H1 (cell line): Measurements from ENCODE around the gene ARMC9.

Experiments used
- EP300 ChIP-seq, 2 experiments: IDR thresholded peaks; 1 replicate in 1 of 2; 2 replicates in 1 of 2; pipeline ENCODE4 v1.6.1; 2011 to 2012; ENCODE audit warnings: low read depth in 2 of 2, low read length in 2 of 2, mild to moderate bottlenecking in 2 of 2, borderline replicate concordance in 1 of 2, inconsistent platforms in 1 of 2, moderate library complexity in 1 of 2
- JUN ChIP-seq: IDR thresholded peaks from 2 replicates; pipeline ENCODE4 v1.6.1; 2011; ENCODE audit warnings: low read depth, mild to moderate bottlenecking, improper control_type of control experiment, low read length
- JUND ChIP-seq: IDR thresholded peaks from 2 replicates; pipeline ENCODE4 v1.6.1; 2011; ENCODE audit warnings: mild to moderate bottlenecking, improper control_type of control experiment, low read length
- MAFK ChIP-seq: IDR thresholded peaks from 2 replicates; pipeline ENCODE4 v1.6.1; 2012; ENCODE audit warnings: low read depth, mild to moderate bottlenecking, improper control_type of control experiment, low read length
- POLR2A ChIP-seq, 2 experiments: IDR thresholded peaks; 1 replicate in 1 of 2; 2 replicates in 1 of 2; pipeline ENCODE4 v1.6.1; 2011; ENCODE audit warnings: low read depth in 2 of 2, low read length in 2 of 2, mild to moderate bottlenecking in 2 of 2; ENCODE audit errors: control extremely low read depth in 1 of 2
- SP1 ChIP-seq: IDR thresholded peaks from 2 replicates; pipeline ENCODE4 v1.6.1; 2011; ENCODE audit warnings: low read depth, low read length
- SUZ12 ChIP-seq: fragments of 200-600 bp; sonication (generic); IDR thresholded peaks from 2 replicates; pipeline ENCODE4 v1.6.1; 2012; ENCODE audit warnings: mild to moderate bottlenecking, inconsistent platforms, low read length, moderate library complexity, mixed read lengths
- TBP ChIP-seq: IDR thresholded peaks from 2 replicates; pipeline ENCODE4 v1.6.1; 2011; ENCODE audit warnings: low read depth, low read length, improper control_type of control experiment
- TEAD4 ChIP-seq: IDR thresholded peaks from 2 replicates; pipeline ENCODE4 v1.6.1; 2012; ENCODE audit warnings: low read depth, low read length, inconsistent platforms, mixed read lengths
- YY1 ChIP-seq: IDR thresholded peaks from 2 replicates; pipeline ENCODE4 v1.6.1; 2011; ENCODE audit warnings: low read depth, mild to moderate bottlenecking, low read length
- TF ChIP-seq, protein P1 (sequence below), 3 experiments: IDR thresholded peaks; 1 replicate in 2 of 3; 2 replicates in 1 of 3; pipeline versions ENCODE4 v1.5.1 to v1.6.1; 2011; ENCODE audit warnings: low read length in 3 of 3, mild to moderate bottlenecking in 3 of 3, inconsistent platforms in 2 of 3, low read depth in 1 of 3, moderate library complexity in 1 of 3; ENCODE audit not compliant: insufficient read depth in 1 of 3; ENCODE audit errors: control extremely low read depth in 1 of 3

GRCh38 chr2:231390667-231391066, 192.2 kb downstream of the ARMC9 start:
- no peak for TF ChIP-seq TBP
- TF ChIP-seq, protein P1, sequence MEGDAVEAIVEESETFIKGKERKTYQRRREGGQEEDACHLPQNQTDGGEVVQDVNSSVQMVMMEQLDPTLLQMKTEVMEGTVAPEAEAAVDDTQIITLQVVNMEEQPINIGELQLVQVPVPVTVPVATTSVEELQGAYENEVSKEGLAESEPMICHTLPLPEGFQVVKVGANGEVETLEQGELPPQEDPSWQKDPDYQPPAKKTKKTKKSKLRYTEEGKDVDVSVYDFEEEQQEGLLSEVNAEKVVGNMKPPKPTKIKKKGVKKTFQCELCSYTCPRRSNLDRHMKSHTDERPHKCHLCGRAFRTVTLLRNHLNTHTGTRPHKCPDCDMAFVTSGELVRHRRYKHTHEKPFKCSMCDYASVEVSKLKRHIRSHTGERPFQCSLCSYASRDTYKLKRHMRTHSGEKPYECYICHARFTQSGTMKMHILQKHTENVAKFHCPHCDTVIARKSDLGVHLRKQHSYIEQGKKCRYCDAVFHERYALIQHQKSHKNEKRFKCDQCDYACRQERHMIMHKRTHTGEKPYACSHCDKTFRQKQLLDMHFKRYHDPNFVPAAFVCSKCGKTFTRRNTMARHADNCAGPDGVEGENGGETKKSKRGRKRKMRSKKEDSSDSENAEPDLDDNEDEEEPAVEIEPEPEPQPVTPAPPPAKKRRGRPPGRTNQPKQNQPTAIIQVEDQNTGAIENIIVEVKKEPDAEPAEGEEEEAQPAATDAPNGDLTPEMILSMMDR (IDR thresholded peaks at IDR 0.05; ENCODE audit: control extremely low read depth in 1 of 3, insufficient read depth in 1 of 3, low read depth in 1 of 3, low read length in 3 of 3) = no peak
- TF ChIP-seq YY1 = no peak
- no peak for TF ChIP-seq SUZ12
- TF ChIP-seq EP300 (IDR thresholded peaks at IDR 0.05; ENCODE audit: borderline replicate concordance in 1 of 2, low read depth in 2 of 2, low read length in 2 of 2) = no peak
- TF ChIP-seq MAFK = no peak
- TF ChIP-seq JUND = no peak
- no peak for TF ChIP-seq TEAD4
- TF ChIP-seq SP1 = no peak
- no peak for TF ChIP-seq POLR2A (IDR thresholded peaks at IDR 0.05; ENCODE audit: control extremely low read depth in 1 of 2, low read depth in 2 of 2, low read length in 2 of 2)
- no peak for TF ChIP-seq JUN
